ENCODE results near the gene UPK3B. TPM values are rescaled to one million over a fixed set of nuclear protein-coding genes. Genes with fewer than 3 reads are reported as not detected.
"Not testable (repeated sequence)": the region's sequence is repeated elsewhere in the genome, so short reads cannot be mapped to it uniquely, and the experiment has no call there.

The UPK3B gene
- total RNA-seq, 5 donors from 2014 or later (not counting 1 experiment from before 2014, with no cell fraction given), result 4.6 to 10.6 (median 6.1) TPM

- 84% methylated on average over 12 of the region's 29 CpGs for WGBS (ENCODE audit: insufficient coverage)
- H3K4me1 ChIP-seq (ENCODE audit: control insufficient read depth in 1 of 2, extremely low read depth in 1 of 2, insufficient read depth in 2 of 2, low read length in 2 of 2); ATAC-seq (replicated peaks in 1 of 4); H3K27ac ChIP-seq (ENCODE audit: low read length); DNase-seq; H3K27me3 ChIP-seq (replicated peaks in 1 of 2; ENCODE audit: control insufficient read depth in 2 of 2, extremely low read depth in 1 of 2, insufficient read depth in 2 of 2, low read length in 1 of 2); H3K4me3 ChIP-seq (ENCODE audit: control insufficient read depth in 1 of 2, extremely low read depth in 1 of 2, low read length in 1 of 2); H3K9me3 Mint-ChIP-seq; H3K27ac Mint-ChIP-seq; H3K4me3 Mint-ChIP-seq; H3K9me3 ChIP-seq; H3K27me3 Mint-ChIP-seq; H3K36me3 ChIP-seq (ENCODE audit: control insufficient read depth in 2 of 2, extremely low read depth in 1 of 2, insufficient read depth in 1 of 2, low read length in 1 of 2); H3K4me1 Mint-ChIP-seq; H3K36me3 Mint-ChIP-seq; CTCF ChIA-PET; POLR2A ChIA-PET: not testable (repeated sequence)
These were observed 29.7 kb upstream of the UPK3B start for GRCh38 chr7:76480403-76481253.

- H3K36me3 Mint-ChIP-seq; H3K4me3 Mint-ChIP-seq; ATAC-seq (replicated peaks in 1 of 4); H3K36me3 ChIP-seq (ENCODE audit: control insufficient read depth in 2 of 2, extremely low read depth in 1 of 2, insufficient read depth in 1 of 2, low read length in 1 of 2); DNase-seq; H3K27me3 Mint-ChIP-seq; H3K27ac Mint-ChIP-seq; H3K4me1 Mint-ChIP-seq; H3K4me3 ChIP-seq (ENCODE audit: control insufficient read depth in 1 of 2, extremely low read depth in 1 of 2, low read length in 1 of 2); H3K9me3 Mint-ChIP-seq; CTCF ChIA-PET; POLR2A ChIA-PET; H3K9me3 ChIP-seq; H3K27me3 ChIP-seq (replicated peaks in 1 of 2; ENCODE audit: control insufficient read depth in 2 of 2, extremely low read depth in 1 of 2, insufficient read depth in 2 of 2, low read length in 1 of 2); H3K27ac ChIP-seq (ENCODE audit: low read length); H3K4me1 ChIP-seq (ENCODE audit: control insufficient read depth in 1 of 2, extremely low read depth in 1 of 2, insufficient read depth in 2 of 2, low read length in 2 of 2): not testable (repeated sequence)
- WGBS (ENCODE audit: insufficient coverage), result 98% methylated on average over 16 of the region's 24 CpGs
These were observed 27.7 kb upstream of the UPK3B start for GRCh38 chr7:76482660-76483059.

- H3K9me3 ChIP-seq; CTCF ChIA-PET; H3K4me3 Mint-ChIP-seq; H3K36me3 ChIP-seq (ENCODE audit: control insufficient read depth in 2 of 2, extremely low read depth in 1 of 2, insufficient read depth in 1 of 2, low read length in 1 of 2); H3K27ac ChIP-seq (ENCODE audit: low read length); H3K4me1 Mint-ChIP-seq; ATAC-seq (replicated peaks in 1 of 4); H3K36me3 Mint-ChIP-seq; POLR2A ChIA-PET; H3K4me3 ChIP-seq (ENCODE audit: control insufficient read depth in 1 of 2, extremely low read depth in 1 of 2, low read length in 1 of 2); H3K27ac Mint-ChIP-seq; DNase-seq; H3K4me1 ChIP-seq (ENCODE audit: control insufficient read depth in 1 of 2, extremely low read depth in 1 of 2, insufficient read depth in 2 of 2, low read length in 2 of 2); H3K27me3 Mint-ChIP-seq; H3K9me3 Mint-ChIP-seq; H3K27me3 ChIP-seq (replicated peaks in 1 of 2; ENCODE audit: control insufficient read depth in 2 of 2, extremely low read depth in 1 of 2, insufficient read depth in 2 of 2, low read length in 1 of 2): not testable (repeated sequence)
- WGBS (ENCODE audit: insufficient coverage), result no CpG with 5 or more reads among the region's 17 CpGs
These were observed 27.3 kb upstream of the UPK3B start for GRCh38 chr7:76483081-76483480.

- H3K27ac ChIP-seq (ENCODE audit: low read length); H3K9me3 ChIP-seq; H3K4me3 ChIP-seq (ENCODE audit: control insufficient read depth in 1 of 2, extremely low read depth in 1 of 2, low read length in 1 of 2); H3K27ac Mint-ChIP-seq; H3K4me1 Mint-ChIP-seq; CTCF ChIA-PET; H3K36me3 ChIP-seq (ENCODE audit: control insufficient read depth in 2 of 2, extremely low read depth in 1 of 2, insufficient read depth in 1 of 2, low read length in 1 of 2); H3K36me3 Mint-ChIP-seq; H3K9me3 Mint-ChIP-seq; H3K4me3 Mint-ChIP-seq; POLR2A ChIA-PET; H3K4me1 ChIP-seq (ENCODE audit: control insufficient read depth in 1 of 2, extremely low read depth in 1 of 2, insufficient read depth in 2 of 2, low read length in 2 of 2); H3K27me3 Mint-ChIP-seq; ATAC-seq (replicated peaks in 1 of 4); H3K27me3 ChIP-seq (replicated peaks in 1 of 2; ENCODE audit: control insufficient read depth in 2 of 2, extremely low read depth in 1 of 2, insufficient read depth in 2 of 2, low read length in 1 of 2); DNase-seq: not testable (repeated sequence)
- no CpG with 5 or more reads among the region's 12 CpGs for WGBS (ENCODE audit: insufficient coverage)
These were observed 25.9 kb upstream of the UPK3B start for GRCh38 chr7:76484456-76484855.

- H3K27me3 Mint-ChIP-seq; H3K36me3 Mint-ChIP-seq; H3K9me3 ChIP-seq; DNase-seq; POLR2A ChIA-PET; H3K27me3 ChIP-seq (replicated peaks in 1 of 2; ENCODE audit: control insufficient read depth in 2 of 2, extremely low read depth in 1 of 2, insufficient read depth in 2 of 2, low read length in 1 of 2); H3K27ac ChIP-seq (ENCODE audit: low read length); H3K4me1 Mint-ChIP-seq; H3K36me3 ChIP-seq (ENCODE audit: control insufficient read depth in 2 of 2, extremely low read depth in 1 of 2, insufficient read depth in 1 of 2, low read length in 1 of 2); H3K4me1 ChIP-seq (ENCODE audit: control insufficient read depth in 1 of 2, extremely low read depth in 1 of 2, insufficient read depth in 2 of 2, low read length in 2 of 2); H3K4me3 ChIP-seq (ENCODE audit: control insufficient read depth in 1 of 2, extremely low read depth in 1 of 2, low read length in 1 of 2); H3K9me3 Mint-ChIP-seq; CTCF ChIA-PET: not testable (repeated sequence)
- H3K27ac Mint-ChIP-seq, result peak overlapping the region in 1 of 2 donors; percentile 91
- no CpG with 5 or more reads among the region's 20 CpGs for WGBS (ENCODE audit: insufficient coverage)
- peak; percentile 8 to 55 (median 26) for ATAC-seq (replicated peaks in 1 of 4)
- H3K4me3 Mint-ChIP-seq, result peak overlapping the region in 1 of 3 donors; percentile 58
These were observed 24.3 kb upstream of the UPK3B start for GRCh38 chr7:76485822-76486610.

GRCh38 chr7:76486618-76487017 is 23.7 kb upstream of the UPK3B start:
- H3K4me1 ChIP-seq (ENCODE audit: control insufficient read depth in 1 of 2, extremely low read depth in 1 of 2, insufficient read depth in 2 of 2, low read length in 2 of 2); H3K27ac ChIP-seq (ENCODE audit: low read length); POLR2A ChIA-PET; H3K9me3 Mint-ChIP-seq; CTCF ChIA-PET; H3K36me3 Mint-ChIP-seq; H3K36me3 ChIP-seq (ENCODE audit: control insufficient read depth in 2 of 2, extremely low read depth in 1 of 2, insufficient read depth in 1 of 2, low read length in 1 of 2); H3K4me3 ChIP-seq (ENCODE audit: control insufficient read depth in 1 of 2, extremely low read depth in 1 of 2, low read length in 1 of 2); H3K27me3 ChIP-seq (replicated peaks in 1 of 2; ENCODE audit: control insufficient read depth in 2 of 2, extremely low read depth in 1 of 2, insufficient read depth in 2 of 2, low read length in 1 of 2); H3K4me1 Mint-ChIP-seq; H3K27me3 Mint-ChIP-seq; H3K9me3 ChIP-seq: not testable (repeated sequence)
- peak overlapping the region; percentile 24 to 58 (median 28) for H3K4me3 Mint-ChIP-seq
- peak in 27 of 35 experiments; percentile 11 to 63 (median 30) for DNase-seq
- H3K27ac Mint-ChIP-seq, result peak overlapping the region; percentile 90 to 91
- no CpG with 5 or more reads among the region's 5 CpGs for WGBS (ENCODE audit: insufficient coverage)
- ATAC-seq (replicated peaks in 1 of 4), result peak; percentile 95 to 99 (median 96)
